K562 (cell line): ENCODE measurements around the gene HCN3.

ENCODE experiments used
- CREM ChIP-seq: IDR thresholded peaks from 2 replicates; pipeline ENCODE4 v1.6.1; 2014; ENCODE audit warnings: antibody characterized with exemption, low read depth
- EZH2 ChIP-seq: IDR thresholded peaks from 2 replicates; pipeline ENCODE4 v1.6.1; 2012; ENCODE audit warnings: low read depth, mild to moderate bottlenecking, inconsistent platforms, low read length, borderline replicate concordance
- POLR2A ChIP-seq: fragments of 450-650 bp; conservative IDR thresholded peaks from 2 replicates; pipeline ENCODE4 v1.6.1; 2016
- RBM25 ChIP-seq: fragments of 200-400 bp; formaldehyde crosslinking; IDR thresholded peaks from 2 replicates; pipeline ENCODE4 v1.6.1; 2018; ENCODE audit warnings: low read length, low read depth, moderate library complexity; ENCODE audit not compliant: severe bottlenecking
- SMAD1 ChIP-seq: fragments of 150-350 bp; IDR thresholded peaks from 2 replicates; pipeline ENCODE4 v1.6.1; 2014; ENCODE audit warnings: low read length, low read depth; ENCODE audit not compliant: partially characterized antibody
- TF ChIP-seq, protein P1 (sequence below), 3 experiments: IDR thresholded peaks in 2 of 3; conservative IDR thresholded peaks in 1 of 3; 2 replicates each; pipeline ENCODE4 v1.5.1; 2011 to 2012; ENCODE audit warnings: low read length in 3 of 3, mild to moderate bottlenecking in 3 of 3, control low read depth in 2 of 3, improper control_type of control experiment in 1 of 3, inconsistent platforms in 1 of 3, low read depth in 1 of 3, mixed read lengths in 1 of 3, moderate library complexity in 1 of 3; ENCODE audit not compliant: insufficient read depth in 2 of 3
- TF ChIP-seq, protein P2 (sequence below), 2 experiments: fragments of 450-650 bp; formaldehyde crosslinking in 1 of 2; IDR thresholded peaks; 2 replicates each; pipeline versions ENCODE4 v1.4.0 to v1.6.1; 2014 to 2020; ENCODE audit warnings: mild to moderate bottlenecking in 2 of 2, borderline replicate concordance in 1 of 2, low read depth in 1 of 2

DNA sequence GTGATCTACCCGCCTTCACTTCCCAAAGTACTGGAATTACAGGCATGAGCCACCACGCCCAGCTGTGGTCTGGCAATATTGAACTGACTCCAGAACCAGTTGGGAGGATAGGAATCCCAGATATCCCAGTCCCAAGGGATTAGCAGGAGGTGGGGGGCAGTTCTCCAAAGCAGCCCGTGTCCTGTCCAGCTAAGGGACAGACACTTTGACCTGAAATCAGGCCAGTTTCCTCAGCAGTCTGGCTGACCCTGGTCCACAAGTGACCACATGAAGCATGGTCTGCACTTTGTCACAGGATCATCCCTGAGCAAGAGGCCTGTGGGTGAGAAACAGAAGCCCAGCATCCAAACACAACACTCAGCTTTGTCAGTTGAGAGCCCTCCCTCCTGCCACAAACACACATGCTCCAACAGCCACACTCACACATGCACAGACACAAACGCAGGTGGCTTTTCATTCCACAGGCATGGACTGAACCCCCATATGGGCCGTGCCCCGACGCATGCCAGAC, 28.7 kb downstream of the HCN3 start:
- TF ChIP-seq, protein P1, sequence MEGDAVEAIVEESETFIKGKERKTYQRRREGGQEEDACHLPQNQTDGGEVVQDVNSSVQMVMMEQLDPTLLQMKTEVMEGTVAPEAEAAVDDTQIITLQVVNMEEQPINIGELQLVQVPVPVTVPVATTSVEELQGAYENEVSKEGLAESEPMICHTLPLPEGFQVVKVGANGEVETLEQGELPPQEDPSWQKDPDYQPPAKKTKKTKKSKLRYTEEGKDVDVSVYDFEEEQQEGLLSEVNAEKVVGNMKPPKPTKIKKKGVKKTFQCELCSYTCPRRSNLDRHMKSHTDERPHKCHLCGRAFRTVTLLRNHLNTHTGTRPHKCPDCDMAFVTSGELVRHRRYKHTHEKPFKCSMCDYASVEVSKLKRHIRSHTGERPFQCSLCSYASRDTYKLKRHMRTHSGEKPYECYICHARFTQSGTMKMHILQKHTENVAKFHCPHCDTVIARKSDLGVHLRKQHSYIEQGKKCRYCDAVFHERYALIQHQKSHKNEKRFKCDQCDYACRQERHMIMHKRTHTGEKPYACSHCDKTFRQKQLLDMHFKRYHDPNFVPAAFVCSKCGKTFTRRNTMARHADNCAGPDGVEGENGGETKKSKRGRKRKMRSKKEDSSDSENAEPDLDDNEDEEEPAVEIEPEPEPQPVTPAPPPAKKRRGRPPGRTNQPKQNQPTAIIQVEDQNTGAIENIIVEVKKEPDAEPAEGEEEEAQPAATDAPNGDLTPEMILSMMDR (IDR thresholded peaks at IDR 0.05 in 2 of 3, conservative IDR thresholded peaks at IDR 0.05 in 1 of 3; ENCODE audit: insufficient read depth in 2 of 3, low read depth in 1 of 3, low read length in 3 of 3) = no peak
- TF ChIP-seq POLR2A (no peak), SMAD1 (no peak), RBM25 (no peak), CREM (no peak), EZH2 (no peak)
- TF ChIP-seq, protein P2, sequence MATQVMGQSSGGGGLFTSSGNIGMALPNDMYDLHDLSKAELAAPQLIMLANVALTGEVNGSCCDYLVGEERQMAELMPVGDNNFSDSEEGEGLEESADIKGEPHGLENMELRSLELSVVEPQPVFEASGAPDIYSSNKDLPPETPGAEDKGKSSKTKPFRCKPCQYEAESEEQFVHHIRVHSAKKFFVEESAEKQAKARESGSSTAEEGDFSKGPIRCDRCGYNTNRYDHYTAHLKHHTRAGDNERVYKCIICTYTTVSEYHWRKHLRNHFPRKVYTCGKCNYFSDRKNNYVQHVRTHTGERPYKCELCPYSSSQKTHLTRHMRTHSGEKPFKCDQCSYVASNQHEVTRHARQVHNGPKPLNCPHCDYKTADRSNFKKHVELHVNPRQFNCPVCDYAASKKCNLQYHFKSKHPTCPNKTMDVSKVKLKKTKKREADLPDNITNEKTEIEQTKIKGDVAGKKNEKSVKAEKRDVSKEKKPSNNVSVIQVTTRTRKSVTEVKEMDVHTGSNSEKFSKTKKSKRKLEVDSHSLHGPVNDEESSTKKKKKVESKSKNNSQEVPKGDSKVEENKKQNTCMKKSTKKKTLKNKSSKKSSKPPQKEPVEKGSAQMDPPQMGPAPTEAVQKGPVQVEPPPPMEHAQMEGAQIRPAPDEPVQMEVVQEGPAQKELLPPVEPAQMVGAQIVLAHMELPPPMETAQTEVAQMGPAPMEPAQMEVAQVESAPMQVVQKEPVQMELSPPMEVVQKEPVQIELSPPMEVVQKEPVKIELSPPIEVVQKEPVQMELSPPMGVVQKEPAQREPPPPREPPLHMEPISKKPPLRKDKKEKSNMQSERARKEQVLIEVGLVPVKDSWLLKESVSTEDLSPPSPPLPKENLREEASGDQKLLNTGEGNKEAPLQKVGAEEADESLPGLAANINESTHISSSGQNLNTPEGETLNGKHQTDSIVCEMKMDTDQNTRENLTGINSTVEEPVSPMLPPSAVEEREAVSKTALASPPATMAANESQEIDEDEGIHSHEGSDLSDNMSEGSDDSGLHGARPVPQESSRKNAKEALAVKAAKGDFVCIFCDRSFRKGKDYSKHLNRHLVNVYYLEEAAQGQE (IDR thresholded peaks at IDR 0.05; ENCODE audit: borderline replicate concordance) = no peak
- TF ChIP-seq, protein P2 (CRISPR knock-in tag; IDR thresholded peaks at IDR 0.05; ENCODE audit: low read depth) = no peak
